PC-3 (cell line): ENCODE measurements around the gene OGT. TPM values are rescaled to one million over a fixed set of nuclear protein-coding genes. Genes with fewer than 3 reads are reported as not detected.

Source experiments
- ATAC-seq: fragments of 200-7000 bp; cut with Tn5 transposase; 2 replicates; pipeline ENCODE4 v1.9.1; 2020; ENCODE audit warnings: mild to moderate bottlenecking, moderate library complexity
- BruUV-seq: library from RNA; stranded (reverse); fragments of 400-500 nt; replicated peaks from 2 replicates; lab custom pipeline; 2021; lab: Mats Ljungman, UMichigan
- CTCF ChIA-PET: fragments of 300-600 bp; sonication (Branson Sonifier 250); formaldehyde crosslinking; loops from one replicate; lab custom pipeline; 2022; ENCODE audit warnings: antibody characterized with exemption; lab: Charles Lee
- POLR2A ChIA-PET: fragments of 300-600 bp; sonication (Branson Sonifier 250); formaldehyde crosslinking; loops from one replicate; lab custom pipeline; 2022; ENCODE audit warnings: antibody characterized with exemption; ENCODE audit not compliant: unreplicated experiment; lab: Charles Lee
- DNase-seq: peaks from one replicate; pipeline ENCODE4 v3.0.0-alpha.2; 2015
- H2AFZ ChIP-seq: fragments of 300-600 bp; sonication (generic); 2 replicates; pipeline ENCODE4 v1.6.0; 2016; ENCODE audit warnings: antibody characterized with exemption, low read length
- H3F3A ChIP-seq: fragments of 300-600 bp; sonication (generic); one replicate; pipeline ENCODE4 v1.6.0; 2017; ENCODE audit warnings: antibody characterized with exemption, low read length, control low read depth, mild to moderate bottlenecking; ENCODE audit not compliant: unreplicated experiment
- H3K27ac ChIP-seq: fragments of 300-600 bp; sonication (generic); 2 replicates; pipeline ENCODE4 v1.5.1; 2016; ENCODE audit warnings: mild to moderate bottlenecking, low read length
- H3K27me3 ChIP-seq: fragments of 300-600 bp; sonication (generic); 2 replicates; pipeline ENCODE4 v1.6.1; 2016; ENCODE audit warnings: low read length, mixed read lengths
- H3K36me3 ChIP-seq: fragments of 300-600 bp; sonication (generic); 2 replicates; pipeline ENCODE4 v1.6.1; 2016; ENCODE audit warnings: low read depth, mixed run types, low read length, mixed read lengths
- H3K4me1 ChIP-seq: fragments of 300-600 bp; sonication (generic); 2 replicates; pipeline ENCODE4 v1.5.1; 2016; ENCODE audit warnings: low read length; ENCODE audit not compliant: insufficient read depth
- H3K4me2 ChIP-seq: fragments of 300-600 bp; sonication (generic); 2 replicates; pipeline ENCODE4 v1.6.0; 2016; ENCODE audit warnings: low read length
- H3K4me3 ChIP-seq: fragments of 300-600 bp; sonication (generic); 2 replicates; pipeline ENCODE4 v1.5.1; 2016; ENCODE audit warnings: mild to moderate bottlenecking, low read length, mixed read lengths
- H3K79me2 ChIP-seq: fragments of 300-600 bp; sonication (generic); 2 replicates; pipeline ENCODE4 v1.6.1; 2017; ENCODE audit warnings: low read length, mixed read lengths
- H3K9ac ChIP-seq: fragments of 300-600 bp; sonication (generic); 2 replicates; pipeline ENCODE4 v1.6.0; 2016; ENCODE audit warnings: mild to moderate bottlenecking, low read length
- H3K9me2 ChIP-seq: fragments of 300-600 bp; sonication (generic); replicated peaks from 2 replicates; pipeline ENCODE4 v1.6.1; 2016; ENCODE audit warnings: mixed run types, low read length, mixed read lengths
- H3K9me3 ChIP-seq: fragments of 300-600 bp; sonication (generic); 2 replicates; pipeline ENCODE4 v1.6.1; 2016; ENCODE audit warnings: low read length, mixed read lengths
- H4K20me1 ChIP-seq: fragments of 300-600 bp; sonication (generic); 2 replicates; pipeline ENCODE4 v1.6.1; 2016; ENCODE audit warnings: low read length, mixed read lengths
- CTCF ChIP-seq: fragments of 300-600 bp; sonication (generic); conservative IDR thresholded peaks from 2 replicates; pipeline ENCODE4 v1.5.1; 2017; ENCODE audit warnings: antibody characterized with exemption, low read depth, mild to moderate bottlenecking, low read length
- EZH2 ChIP-seq: fragments of 300-600 bp; sonication (generic); IDR thresholded peaks from one replicate; pipeline ENCODE4 v1.6.1; 2017; ENCODE audit warnings: antibody characterized with exemption, mild to moderate bottlenecking, low read length; ENCODE audit not compliant: unreplicated experiment
- EZH2phosphoT487 ChIP-seq: fragments of 300-600 bp; sonication (generic); IDR thresholded peaks from 2 replicates; pipeline ENCODE4 v1.6.1; 2018; ENCODE audit warnings: mild to moderate bottlenecking, antibody characterized with exemption, low read length, borderline replicate concordance
- intact Hi-C: fragments of 100-400 bp; cut with micrococcal nuclease; formaldehyde crosslinking; loops from 2 replicates; pipeline ENCODE4 v1.9.0; 2023
- total RNA-seq: library from RNA; depleted of rRNA; stranded (reverse); fragments of >200 nt; gene quantifications from 2 replicates; pipeline ENCODE4 v1.2.3, GENCODE V29; 2014

The OGT gene
- total RNA-seq, 1 experiment from 2014 or later: 99.8 TPM

- Histone ChIP-seq H3K36me3 (peaks cover 27% of the 10 kb centered on the region), H3K4me3 (peak overlapping the region; percentile 90), H3F3A (peaks cover 4% of the 10 kb centered on the region), H3K9ac (peak overlapping the region; percentile 93; the same call in 1 of the 2 replicates), H3K9me3 (no peaks in the 10 kb centered on the region), H3K9me2 (no peaks in the 10 kb centered on the region), H3K27ac (no peak overlapping the region), H3K79me2 (peaks cover 84% of the 10 kb centered on the region), H4K20me1 (peaks cover 73% of the 10 kb centered on the region), H2AFZ (no peak overlapping the region), H3K4me2 (peak overlapping the region; percentile 96), H3K27me3 (no peaks in the 10 kb centered on the region), H3K4me1 (peaks cover 47% of the 10 kb centered on the region)
- ATAC-seq (no peak), DNase-seq (no peak)
- ChIA-PET POLR2A (no interaction called here), CTCF (no interaction called here)
- no TSS peak for BruUV-seq
- intact Hi-C loops: no loop called here
- TF ChIP-seq EZH2: no peak
- no peak for TF ChIP-seq CTCF
- no peak for TF ChIP-seq EZH2phosphoT487
Measured at GRCh38 chrX:71536285-71536684, 3.4 kb downstream of the OGT start.

- Histone ChIP-seq H3K9ac (no peak overlapping the region), H3K27me3 (no peaks in the 10 kb centered on the region), H2AFZ (no peak overlapping the region), H3K4me1 (peaks cover 54% of the 10 kb centered on the region), H3K4me3 (no peak overlapping the region), H3K9me3 (no peaks in the 10 kb centered on the region), H4K20me1 (peaks cover 87% of the 10 kb centered on the region), H3F3A (peaks cover 14% of the 10 kb centered on the region), H3K27ac (no peak overlapping the region), H3K79me2 (peaks cover 99% of the 10 kb centered on the region), H3K36me3 (peaks cover 30% of the 10 kb centered on the region), H3K9me2 (no peaks in the 10 kb centered on the region), H3K4me2 (peak overlapping the region; percentile 8; the same call in 1 of the 2 replicates)
- TF ChIP-seq EZH2phosphoT487: no peak
- no peak for TF ChIP-seq EZH2
- TF ChIP-seq CTCF: no peak
- ATAC-seq (no peak), DNase-seq (no peak)
- CTCF ChIA-PET: no interaction called here
- intact Hi-C loops: no loop called here
- BruUV-seq: no TSS peak
- POLR2A ChIA-PET: no interaction called here
Measured at GRCh38 chrX:71537743-71538142, 4.8 kb downstream of the OGT start.

- Histone ChIP-seq H3K9me3 (no peaks in the 10 kb centered on the region), H3K4me2 (peak overlapping the region; percentile 78), H3K9me2 (no peaks in the 10 kb centered on the region), H2AFZ (no peak overlapping the region), H3K36me3 (peaks cover 49% of the 10 kb centered on the region), H3K27me3 (no peaks in the 10 kb centered on the region), H4K20me1 (peaks cover 91% of the 10 kb centered on the region), H3K27ac (peak overlapping the region; percentile 87), H3K9ac (no peak overlapping the region), H3K4me3 (peak overlapping the region; percentile 11; the same call in 1 of the 2 replicates), H3K4me1 (peaks cover 66% of the 10 kb centered on the region), H3F3A (peaks cover 17% of the 10 kb centered on the region), H3K79me2 (peaks cover 94% of the 10 kb centered on the region)
- no peak for TF ChIP-seq CTCF
- TF ChIP-seq EZH2phosphoT487: no peak
- no peak for TF ChIP-seq EZH2
- ChIA-PET POLR2A (interaction anchor here (0.7 kb wide), 1 partner anchor 34 kb away, joined by 14 read pairs; no protein-coding TSS in a partner anchor), CTCF (no interaction called here)
- intact Hi-C loops: no loop called here
- DNase-seq: no peak
- no TSS peak for BruUV-seq
- no peak for ATAC-seq
Measured at GRCh38 chrX:71540801-71541200, 7.9 kb downstream of the OGT start.
